HG03175 (cell line): ENCODE measurements around the gene CDON.
"Not testable (repeated sequence)": the region's sequence is repeated elsewhere in the genome, so short reads cannot be mapped to it uniquely, and the experiment has no call there.

Experiments
- ATAC-seq: cut with Tn5 transposase; IDR thresholded peaks from one replicate; pipeline ENCODE4 v1.9.1; 2021; ENCODE audit warnings: mild to moderate bottlenecking, moderate library complexity; ENCODE audit not compliant: unreplicated experiment

CDON gene

GRCh38 chr11:126051117-126051516, 11.5 kb downstream of the CDON start:
- no peak for ATAC-seq

- no peak for ATAC-seq
Observed at GRCh38 chr11:126049159-126049558, 13.5 kb downstream of the CDON start.

GRCh38 chr11:126048197-126048596, 14.5 kb downstream of the CDON start:
- ATAC-seq = no peak

GRCh38 chr11:126046570-126047195, 16.0 kb downstream of the CDON start:
- no peak for ATAC-seq

GRCh38 chr11:126039485-126040271, 23.0 kb downstream of the CDON start:
- ATAC-seq = no peak

- no peak for ATAC-seq
Observed at GRCh38 chr11:126035718-126036117, 26.9 kb downstream of the CDON start.

- no peak for ATAC-seq
Observed at GRCh38 chr11:126034933-126035425, 27.7 kb downstream of the CDON start.

- no peak for ATAC-seq
Observed at GRCh38 chr11:126034039-126034932, 28.4 kb downstream of the CDON start.

GRCh38 chr11:126032375-126032774, 30.3 kb downstream of the CDON start:
- no peak for ATAC-seq

GRCh38 chr11:126029805-126030204, 32.9 kb downstream of the CDON start:
- no peak for ATAC-seq

GRCh38 chr11:126029237-126029636, 33.4 kb downstream of the CDON start:
- ATAC-seq = no peak

- ATAC-seq = not testable (repeated sequence)
Observed at GRCh38 chr11:126028534-126028933, 34.1 kb downstream of the CDON start.

- no peak for ATAC-seq
Observed at GRCh38 chr11:126026579-126026978, 36.1 kb downstream of the CDON start.

- no peak for ATAC-seq
Observed at GRCh38 chr11:126025822-126026221, 36.8 kb downstream of the CDON start.

- no peak for ATAC-seq
Observed at GRCh38 chr11:126024123-126024522, 38.5 kb downstream of the CDON start.

- ATAC-seq = no peak
Observed at GRCh38 chr11:126012852-126013251, 49.8 kb downstream of the CDON start.

GRCh38 chr11:126011754-126012153, 50.9 kb downstream of the CDON start:
- no peak for ATAC-seq

- ATAC-seq = no peak
Observed at GRCh38 chr11:126011265-126011664, 51.4 kb downstream of the CDON start.

GRCh38 chr11:126008956-126009355, 53.7 kb downstream of the CDON start:
- ATAC-seq = no peak

- ATAC-seq = no peak
Observed at GRCh38 chr11:126007238-126007637, 55.4 kb downstream of the CDON start.

- no peak for ATAC-seq
Observed at GRCh38 chr11:126006068-126006467, 56.6 kb downstream of the CDON start.
